ENCODE data around the gene MRGPRF. TPM values are rescaled to one million over a fixed set of nuclear protein-coding genes. Genes with fewer than 3 reads are reported as not detected.

The MRGPRF gene
- total and polyA plus RNA-seq, 2 donors (not counting 1 experiment from before 2014, with no cell fraction given): not detected

GRCh38 chr11:68955607-68955958 is 57.5 kb downstream of the MRGPRF start:
- Histone ChIP-seq H3K79me2 (ENCODE audit: control insufficient read depth, insufficient read depth, low read length) (no peaks in the 10 kb centered on the region), H2AFZ (ENCODE audit: insufficient read depth, low read depth, low read length, poor library complexity, severe bottlenecking) (peak overlapping the region; percentile 69), H3K4me3 (ENCODE audit: control extremely low read depth in 1 of 5, extremely low read depth in 1 of 5, insufficient read depth in 1 of 5, low read depth in 2 of 5, low read length in 4 of 5) (peak overlapping the region in 1 of 5 experiments; percentile 14), H3K9ac (ENCODE audit: low read length) (peak overlapping the region; percentile 32), H3K36me3 (replicated peaks in 1 of 2; ENCODE audit: control extremely low read depth in 1 of 2, control insufficient read depth in 1 of 2, extremely low read depth in 1 of 2, insufficient read depth in 2 of 2, low read length in 1 of 2) (no peaks in the 10 kb centered on the region), H3K27me3 (replicated peaks in 1 of 4; ENCODE audit: control extremely low read depth in 1 of 4, control insufficient read depth in 3 of 4, insufficient read depth in 4 of 4, low read length in 3 of 4) (peaks cover 0 to 8% (median 0%) of the 10 kb centered on the region in 4 experiments), H3K27ac (ENCODE audit: low read length in 2 of 2) (no peak overlapping the region), H3K4me2 (replicated peaks; ENCODE audit: low read depth, low read length, poor library complexity, severe bottlenecking) (peak overlapping the region; percentile 61), H3K9me3 (ENCODE audit: control extremely low read depth in 1 of 3, control insufficient read depth in 2 of 3, insufficient read depth in 1 of 3, low read length in 2 of 3) (peaks cover 0 to 13% (median 0%) of the 10 kb centered on the region in 3 donors), H3K4me1 (ENCODE audit: control insufficient read depth in 2 of 2, insufficient read depth in 2 of 2, low read length in 2 of 2) (peaks cover 4 to 13% of the 10 kb centered on the region in 2 donors), H4K20me1 (ENCODE audit: control insufficient read depth, insufficient read depth, low read length, poor library complexity, severe bottlenecking) (no peaks in the 10 kb centered on the region)
- WGBS (ENCODE audit: insufficient coverage): 9% methylated on average over 2 of the region's 5 CpGs
- Mint-ChIP-seq H3K4me1 (peaks cover 8% of the 10 kb centered on the region), H3K27ac (no peak overlapping the region), H3K27me3 (no peaks in the 10 kb centered on the region), H3K9me3 (ENCODE audit: insufficient read depth) (no peaks in the 10 kb centered on the region), H3K4me3 (peak overlapping the region; percentile 69)
- intact Hi-C loops (cut with micrococcal nuclease): no loop called here
- ATAC-seq (ENCODE audit: low read depth) (no peak), DNase-seq (no peak)
- CTCF ChIA-PET: no interaction called here
- no peak for TF ChIP-seq CTCF (IDR thresholded peaks at IDR 0.05)
- TF ChIP-seq EZH2 (IDR thresholded peaks at IDR 0.05; ENCODE audit: borderline replicate concordance, insufficient read depth, low read depth, low read length, poor library complexity, severe bottlenecking): no peak
- POLR2A ChIA-PET: no interaction called here

GRCh38 chr11:68954836-68955606 is 58.0 kb downstream of the MRGPRF start:
- H3K79me2 ChIP-seq (ENCODE audit: control insufficient read depth, insufficient read depth, low read length): no peaks in the 10 kb centered on the region
- ATAC-seq (ENCODE audit: low read depth) (peak; percentile 36), DNase-seq (peak; percentile 29)
- intact Hi-C loops (cut with micrococcal nuclease): no loop called here
- H4K20me1 ChIP-seq (ENCODE audit: control insufficient read depth, insufficient read depth, low read length, poor library complexity, severe bottlenecking): no peaks in the 10 kb centered on the region
- peaks cover 8% of the 10 kb centered on the region for H3K4me1 Mint-ChIP-seq
- peak overlapping the region; percentile 61 for H3K4me2 ChIP-seq (replicated peaks; ENCODE audit: low read depth, low read length, poor library complexity, severe bottlenecking)
- H3K9me3 Mint-ChIP-seq (ENCODE audit: insufficient read depth): no peaks in the 10 kb centered on the region
- H3K36me3 ChIP-seq (replicated peaks in 1 of 2; ENCODE audit: control extremely low read depth in 1 of 2, control insufficient read depth in 1 of 2, extremely low read depth in 1 of 2, insufficient read depth in 2 of 2, low read length in 1 of 2): no peaks in the 10 kb centered on the region
- peaks cover 0 to 8% (median 0%) of the 10 kb centered on the region in 4 experiments for H3K27me3 ChIP-seq (replicated peaks in 1 of 4; ENCODE audit: control extremely low read depth in 1 of 4, control insufficient read depth in 3 of 4, insufficient read depth in 4 of 4, low read length in 3 of 4)
- H3K4me3 Mint-ChIP-seq: peak overlapping the region; percentile 69
- CTCF ChIA-PET: interaction anchor here (0.6 kb wide), 1 partner anchor 136 kb away, joined by 3 read pairs; no protein-coding TSS in a partner anchor
- POLR2A ChIA-PET: no interaction called here
- TF ChIP-seq EZH2 (IDR thresholded peaks at IDR 0.05; ENCODE audit: borderline replicate concordance, insufficient read depth, low read depth, low read length, poor library complexity, severe bottlenecking) (no peak), CTCF (IDR thresholded peaks at IDR 0.05) (no peak)
- H3K4me3 ChIP-seq (ENCODE audit: control extremely low read depth in 1 of 5, extremely low read depth in 1 of 5, insufficient read depth in 1 of 5, low read depth in 2 of 5, low read length in 4 of 5): peak overlapping the region in 1 of 5 experiments; percentile 14
- peak overlapping the region; percentile 32 for H3K9ac ChIP-seq (ENCODE audit: low read length)
- H3K27ac ChIP-seq (ENCODE audit: low read length in 2 of 2): no peak overlapping the region
- H3K9me3 ChIP-seq (ENCODE audit: control extremely low read depth in 1 of 3, control insufficient read depth in 2 of 3, insufficient read depth in 1 of 3, low read length in 2 of 3): peaks cover 0 to 13% (median 0%) of the 10 kb centered on the region in 3 donors
- no peaks in the 10 kb centered on the region for H3K27me3 Mint-ChIP-seq
- peaks cover 4 to 13% of the 10 kb centered on the region in 2 donors for H3K4me1 ChIP-seq (ENCODE audit: control insufficient read depth in 2 of 2, insufficient read depth in 2 of 2, low read length in 2 of 2)
- peak overlapping the region; percentile 69 for H2AFZ ChIP-seq (ENCODE audit: insufficient read depth, low read depth, low read length, poor library complexity, severe bottlenecking)
- H3K27ac Mint-ChIP-seq: no peak overlapping the region
- 26% methylated on average over 25 of the region's 30 CpGs for WGBS (ENCODE audit: insufficient coverage)

All from B cell (primary cell).